Measurements from ENCODE around the gene IZUMO4.
"Not testable (repeated sequence)": the region's sequence is repeated elsewhere in the genome, so short reads cannot be mapped to it uniquely, and the experiment has no call there.

IZUMO4 gene

DNA sequence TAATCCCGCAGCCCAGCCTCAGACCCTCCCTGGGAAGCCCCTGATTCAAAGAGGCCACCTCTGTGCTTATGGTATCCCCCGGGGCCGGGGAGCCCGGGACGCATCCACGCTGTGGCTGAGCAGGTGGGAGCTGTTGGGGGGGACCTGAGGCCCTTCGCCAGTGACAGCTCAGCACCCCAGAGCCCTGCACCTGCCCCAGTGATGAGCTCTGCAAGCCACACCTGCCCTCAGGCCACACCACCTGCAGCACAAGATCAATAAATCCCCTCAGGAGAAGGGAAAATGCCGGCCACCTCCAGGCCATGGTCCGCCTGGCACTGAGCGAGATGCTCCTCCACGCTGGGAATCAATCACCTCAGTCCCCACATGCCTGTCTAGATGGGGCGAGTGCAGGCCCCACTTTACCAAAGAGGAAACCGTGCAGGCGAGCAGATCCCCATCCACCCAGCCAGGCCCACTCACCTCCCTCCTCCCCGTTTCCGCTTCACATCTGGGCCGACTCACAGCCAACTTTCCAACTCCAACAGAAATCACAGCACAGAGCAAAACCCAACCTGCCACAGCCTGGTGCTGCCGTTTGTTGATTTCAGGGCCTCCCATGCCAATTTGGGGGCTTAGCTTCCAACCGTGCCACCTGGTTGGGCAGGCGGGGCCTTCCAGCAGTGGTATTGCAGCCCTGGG, 13.4 kb upstream of the IZUMO4 start:
- no peak for DNase-seq (ENCODE audit: extremely low read depth, low read depth)
- TF ChIP-seq, protein P1, sequence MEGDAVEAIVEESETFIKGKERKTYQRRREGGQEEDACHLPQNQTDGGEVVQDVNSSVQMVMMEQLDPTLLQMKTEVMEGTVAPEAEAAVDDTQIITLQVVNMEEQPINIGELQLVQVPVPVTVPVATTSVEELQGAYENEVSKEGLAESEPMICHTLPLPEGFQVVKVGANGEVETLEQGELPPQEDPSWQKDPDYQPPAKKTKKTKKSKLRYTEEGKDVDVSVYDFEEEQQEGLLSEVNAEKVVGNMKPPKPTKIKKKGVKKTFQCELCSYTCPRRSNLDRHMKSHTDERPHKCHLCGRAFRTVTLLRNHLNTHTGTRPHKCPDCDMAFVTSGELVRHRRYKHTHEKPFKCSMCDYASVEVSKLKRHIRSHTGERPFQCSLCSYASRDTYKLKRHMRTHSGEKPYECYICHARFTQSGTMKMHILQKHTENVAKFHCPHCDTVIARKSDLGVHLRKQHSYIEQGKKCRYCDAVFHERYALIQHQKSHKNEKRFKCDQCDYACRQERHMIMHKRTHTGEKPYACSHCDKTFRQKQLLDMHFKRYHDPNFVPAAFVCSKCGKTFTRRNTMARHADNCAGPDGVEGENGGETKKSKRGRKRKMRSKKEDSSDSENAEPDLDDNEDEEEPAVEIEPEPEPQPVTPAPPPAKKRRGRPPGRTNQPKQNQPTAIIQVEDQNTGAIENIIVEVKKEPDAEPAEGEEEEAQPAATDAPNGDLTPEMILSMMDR (IDR thresholded peaks at IDR 0.05; ENCODE audit: low read depth, low read length, missing control alignments): no peak
- H3K4me3 ChIP-seq (replicated peaks; ENCODE audit: low read depth, low read length): no peak overlapping the region

DNA sequence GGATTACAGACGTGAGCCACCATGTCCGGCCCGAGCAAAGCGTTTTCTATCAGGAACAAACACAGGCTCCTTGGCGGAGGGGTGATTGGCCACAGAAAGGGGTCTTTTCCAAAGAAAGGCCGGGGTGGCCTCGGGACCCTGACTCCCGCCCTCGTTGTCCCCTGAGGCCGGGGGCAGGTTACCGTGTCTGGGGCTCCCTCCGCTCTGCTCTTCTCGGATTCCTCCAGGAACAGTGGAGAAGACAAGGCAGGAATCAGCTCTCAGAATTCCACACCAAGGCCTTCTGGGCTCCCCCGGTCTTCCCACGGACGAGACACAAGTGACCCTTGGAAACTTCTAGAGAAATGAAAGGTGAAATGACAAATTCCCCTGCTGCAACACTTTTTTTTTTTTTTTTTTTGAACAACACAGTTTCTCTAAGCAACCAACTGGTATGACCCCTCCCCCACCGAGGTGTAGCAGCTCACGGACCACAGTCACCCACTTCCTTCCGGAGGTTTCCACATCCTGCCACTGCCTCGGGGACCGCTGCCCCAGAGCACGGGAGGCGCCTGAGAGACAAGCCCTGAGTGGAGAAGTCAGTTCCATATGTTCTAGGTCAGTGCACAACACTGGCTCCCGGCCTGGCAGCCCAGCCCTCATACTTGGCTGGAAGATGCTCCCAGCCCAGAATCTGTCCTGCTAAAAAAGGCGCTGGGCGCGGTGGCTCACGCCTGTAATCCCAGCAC, 11.6 kb upstream of the IZUMO4 start:
- TF ChIP-seq, protein P1 (IDR thresholded peaks at IDR 0.05; ENCODE audit: low read depth, low read length, missing control alignments): no peak
- no peak for DNase-seq (ENCODE audit: extremely low read depth, low read depth)
- H3K4me3 ChIP-seq (replicated peaks; ENCODE audit: low read depth, low read length): no peak overlapping the region

DNA sequence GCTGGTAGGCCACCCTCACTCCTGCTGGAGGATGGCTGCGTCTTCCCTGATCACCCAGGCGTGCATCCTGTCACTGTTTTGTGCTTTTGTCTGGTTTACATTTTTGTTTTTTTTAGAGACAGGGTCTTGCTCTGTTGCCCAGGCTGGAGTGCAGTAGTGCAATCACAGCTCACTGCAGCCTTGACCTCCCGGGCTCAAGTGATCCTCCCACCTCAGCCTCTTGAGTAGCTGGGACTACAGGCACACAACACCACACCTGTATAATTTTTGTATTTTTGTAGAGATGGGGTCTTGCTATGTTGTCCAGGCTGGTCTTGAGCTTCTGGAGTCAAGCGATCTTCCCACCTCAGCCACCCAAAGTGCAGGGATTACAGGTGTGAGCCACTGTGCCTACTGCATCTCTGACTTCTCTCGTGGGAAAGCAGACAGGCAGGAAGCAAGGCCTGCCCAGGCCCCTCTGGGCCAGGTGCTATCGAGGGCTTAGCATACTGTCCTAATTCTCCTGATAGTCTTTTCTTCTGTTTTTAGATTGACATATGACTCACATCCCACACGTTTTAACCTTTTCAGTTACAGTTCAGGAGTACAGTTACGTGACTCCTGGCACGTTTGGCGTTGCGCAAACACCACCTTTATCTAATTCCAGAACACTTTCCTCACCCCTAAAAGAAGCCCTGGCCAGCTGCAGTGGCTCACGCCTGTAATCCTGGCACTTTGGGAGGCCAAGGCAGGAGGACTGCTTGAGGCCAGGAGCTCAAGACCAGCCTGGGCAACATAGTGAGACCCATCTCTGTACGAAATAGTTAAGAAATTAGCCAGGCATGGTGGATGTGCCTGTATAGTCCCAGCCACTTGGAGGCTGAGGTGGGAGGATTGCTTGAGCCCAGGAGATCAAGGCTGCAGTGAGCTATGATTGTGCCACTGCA, 9.8 kb upstream of the IZUMO4 start:
- not testable (repeated sequence) for DNase-seq (ENCODE audit: extremely low read depth, low read depth); H3K4me3 ChIP-seq (replicated peaks; ENCODE audit: low read depth, low read length)

DNA sequence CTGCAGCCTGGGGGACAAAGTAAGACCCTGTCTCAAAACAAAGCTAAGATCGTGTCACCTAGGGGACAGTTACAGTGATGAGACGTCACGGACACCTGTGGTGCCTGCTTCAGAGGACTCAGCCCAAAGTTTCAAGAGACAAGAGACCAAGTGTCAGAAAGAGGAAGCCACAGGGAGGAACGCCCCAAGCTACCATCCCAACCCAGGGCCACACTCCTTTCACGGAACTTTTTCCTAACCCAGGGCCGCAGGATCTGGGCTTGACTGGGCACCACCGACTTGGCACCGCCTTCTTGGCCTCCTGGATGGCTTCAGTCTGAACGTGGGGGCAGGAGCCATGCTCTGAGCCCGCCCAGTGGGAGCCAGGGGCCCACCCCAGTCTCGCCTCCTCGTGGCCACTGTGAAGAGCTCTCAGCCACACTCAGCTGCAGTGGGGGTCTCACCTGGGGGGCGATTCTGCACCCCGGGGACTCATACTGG, 9.1 kb upstream of the IZUMO4 start:
- DNase-seq (ENCODE audit: extremely low read depth, low read depth): no peak
- H3K4me3 ChIP-seq (replicated peaks; ENCODE audit: low read depth, low read length): no peak overlapping the region

DNA sequence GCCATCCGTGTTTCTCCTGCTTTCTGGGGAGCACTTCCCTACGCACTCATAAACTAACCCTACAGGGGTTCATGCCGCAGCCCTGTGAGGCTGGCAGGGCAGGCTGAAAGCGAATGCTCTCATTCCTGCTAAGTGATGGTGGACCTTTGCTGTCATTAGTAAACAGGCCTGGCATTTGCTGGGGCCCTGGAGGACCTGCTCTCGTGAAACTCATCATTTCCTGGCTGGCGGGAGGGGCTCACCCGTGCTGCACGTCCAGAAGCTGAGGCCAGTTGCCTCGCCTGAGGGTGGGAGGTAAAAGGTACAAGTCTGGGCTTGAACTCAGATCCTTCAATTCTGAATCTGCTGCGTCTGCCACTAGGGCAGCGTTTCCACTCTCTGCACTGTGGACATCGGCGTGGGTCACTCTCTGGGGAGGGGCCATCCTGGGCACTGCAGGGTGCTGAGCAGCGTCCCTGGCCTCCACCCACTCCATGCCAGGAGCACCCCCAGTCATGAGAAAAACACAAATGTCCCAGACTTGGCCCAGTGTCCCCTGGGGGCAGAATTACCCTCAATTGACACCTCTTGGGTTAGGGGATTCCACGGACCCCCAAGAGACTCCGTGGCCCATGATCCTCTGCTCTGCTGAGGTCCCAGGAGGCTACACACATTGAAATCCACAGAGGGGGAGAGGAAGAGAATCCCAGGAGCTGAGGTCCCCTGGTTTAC, 7.6 kb upstream of the IZUMO4 start:
- no peak overlapping the region for H3K4me3 ChIP-seq (replicated peaks; ENCODE audit: low read depth, low read length)
- no peak for DNase-seq (ENCODE audit: extremely low read depth, low read depth)

More for the DNA sequence above, 9.1 kb upstream of the IZUMO4 start:
- TF ChIP-seq, protein P1 (IDR thresholded peaks at IDR 0.05; ENCODE audit: low read depth, low read length, missing control alignments): no peak

DNA sequence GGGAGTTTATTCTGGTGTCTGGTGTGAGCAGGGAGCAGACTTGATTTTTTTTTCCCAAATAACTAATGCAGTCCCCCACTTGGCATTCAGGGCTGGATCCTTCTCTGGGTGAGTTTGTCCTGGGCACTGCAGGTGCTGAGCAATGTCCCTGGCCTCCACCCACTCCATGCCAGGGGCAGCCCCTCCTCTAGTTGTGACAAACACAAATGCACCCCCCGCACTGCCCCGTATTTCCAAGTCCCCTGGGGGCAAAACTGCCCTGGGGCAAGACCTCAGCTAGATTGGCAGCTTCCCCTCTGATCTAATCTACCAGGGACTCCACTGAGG, 7.0 kb upstream of the IZUMO4 start:
- no peak overlapping the region for H3K4me3 ChIP-seq (replicated peaks; ENCODE audit: low read depth, low read length)
- DNase-seq (ENCODE audit: extremely low read depth, low read depth): no peak
- TF ChIP-seq, protein P1 (IDR thresholded peaks at IDR 0.05; ENCODE audit: low read depth, low read length, missing control alignments): no peak

More for the DNA sequence above, 7.6 kb upstream of the IZUMO4 start:
- TF ChIP-seq, protein P1 (IDR thresholded peaks at IDR 0.05; ENCODE audit: low read depth, low read length, missing control alignments): no peak

DNA sequence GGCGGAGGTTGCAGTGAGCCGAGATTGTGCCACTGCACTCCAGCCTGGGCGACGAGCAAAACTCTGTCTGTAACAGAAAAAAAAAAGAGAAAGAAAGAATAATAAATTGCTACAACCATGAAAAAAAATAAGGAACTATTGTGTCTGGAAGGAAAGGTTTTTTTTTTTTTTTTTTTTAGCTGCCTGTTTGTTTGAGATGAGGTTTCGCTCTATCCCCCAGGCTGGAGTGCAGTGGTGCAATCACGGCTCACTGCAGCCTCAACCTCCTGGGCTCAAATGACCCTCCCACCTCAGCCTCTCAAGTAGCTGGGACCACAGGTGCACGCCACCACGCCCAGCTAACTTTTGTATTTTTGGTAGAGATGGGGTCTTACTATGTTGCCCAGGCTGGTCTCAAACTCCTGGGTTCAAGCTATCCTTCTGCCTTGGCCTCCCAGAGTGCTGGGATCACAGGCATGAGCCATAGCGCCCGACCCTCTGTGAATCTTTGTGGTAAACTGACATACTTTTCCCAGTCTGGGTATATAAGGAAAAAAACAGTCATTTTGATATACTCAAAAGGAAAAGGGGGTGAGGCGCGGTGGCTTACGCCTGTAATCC, 4.7 kb upstream of the IZUMO4 start:
- DNase-seq (ENCODE audit: extremely low read depth, low read depth); H3K4me3 ChIP-seq (replicated peaks; ENCODE audit: low read depth, low read length): not testable (repeated sequence)
